ENCODE results near the gene RUBCNL.

- TF ChIP-seq CTCF (conservative IDR thresholded peaks at IDR 0.05) (no peak), ZFX (IDR thresholded peaks at IDR 0.05) (no peak)
Observed at GRCh38 chr13:46341112-46341711, 45.8 kb downstream of the RUBCNL start.
